K562 (cell line): ENCODE measurements around the gene KPNA1. TPM values are rescaled to one million over a fixed set of nuclear protein-coding genes. Genes with fewer than 3 reads are reported as not detected.

Source experiments
- ATAC-seq: fragments of 200-7000 bp; cut with Tn5 transposase; 3 replicates; pipeline ENCODE4 v1.9.1; 2020; ENCODE audit warnings: moderate library complexity
- BruUV-seq: library from RNA; stranded (reverse); fragments of 400-500 nt; replicated peaks from 2 replicates; lab custom pipeline; 2021; lab: Mats Ljungman, UMichigan
- CTCF ChIA-PET: fragments of 300-600 bp; formaldehyde crosslinking; extraction: SDS; loops from one replicate; lab custom pipeline; 2021; ENCODE audit warnings: low intra/inter-chr PET ratio; lab: Yijun Ruan, JAX
- POLR2A ChIA-PET: fragments of 300-600, 350-650 bp; sonication (Branson Sonifier 250); formaldehyde crosslinking; extraction: SDS; loops from one replicate; lab custom pipeline; 2021; ENCODE audit warnings: antibody characterized with exemption, inconsistent platforms; lab: Yijun Ruan, JAX
- DNase-seq, 4 experiments: peaks; one replicate each; pipeline versions ENCODE4 v3.0.0 to v3.0.0-alpha.2; 2011 to 2018; ENCODE audit warnings: low spot score in 3 of 4, mixed read lengths in 3 of 4; ENCODE audit errors: extremely low read depth in 1 of 4
- FAIRE-seq: peaks from 2 replicates; lab custom pipeline; 2011; peaks lifted over from hg19 to GRCh38; lab: Jason Lieb, UNC
- H2AFZ ChIP-seq: 2 replicates; pipeline ENCODE4 v1.6.0; 2011; ENCODE audit warnings: low read depth, low read length, control low read depth, inconsistent platforms
- H3K27ac ChIP-seq: fragments of 200-600 bp; 3 replicates; pipeline ENCODE4 v1.8.0; 2011; ENCODE audit warnings: low read depth, mild to moderate bottlenecking, control low read depth, inconsistent platforms, low read length, moderate library complexity, mixed read lengths; ENCODE audit errors: extremely low read depth
- H3K27me3 ChIP-seq, 2 experiments: fragments of 300-600 bp in 1 of 2; 2 replicates in 1 of 2; 3 replicates in 1 of 2; pipeline versions ENCODE4 v1.6.0 to v1.8.0; 2011; ENCODE audit warnings: inconsistent platforms in 2 of 2, low read length in 2 of 2, mild to moderate bottlenecking in 1 of 2, mixed read lengths in 1 of 2, moderate library complexity in 1 of 2; ENCODE audit not compliant: control insufficient read depth in 2 of 2, insufficient read depth in 2 of 2
- H3K36me3 ChIP-seq: fragments of 300-600 bp; 3 replicates; pipeline ENCODE4 v1.8.0; 2011; ENCODE audit warnings: mild to moderate bottlenecking, low read length, inconsistent platforms; ENCODE audit not compliant: control insufficient read depth, insufficient read depth
- H3K4me1 ChIP-seq, 2 experiments: fragments of 200-600 bp in 1 of 2; replicated peaks in 1 of 2; 2 replicates in 1 of 2; 3 replicates in 1 of 2; pipeline versions ENCODE4 v1.5.1 to v1.8.0; 2011; ENCODE audit warnings: inconsistent platforms in 2 of 2, low read length in 2 of 2, mild to moderate bottlenecking in 1 of 2, mixed read lengths in 1 of 2, moderate library complexity in 1 of 2; ENCODE audit not compliant: control insufficient read depth in 2 of 2, insufficient read depth in 2 of 2
- H3K4me2 ChIP-seq: 2 replicates; pipeline ENCODE4 v1.6.1; 2011; ENCODE audit warnings: low read length, control low read depth, inconsistent platforms, mixed read lengths; ENCODE audit not compliant: insufficient read depth
- H3K4me3 ChIP-seq: fragments of 200-600 bp; sonication (generic), shearing (Covaris generic); 2 replicates; pipeline ENCODE4 v1.5.1; 2016; ENCODE audit warnings: control low read depth, inconsistent platforms
- H3K79me2 ChIP-seq: fragments of 200-600 bp; 3 replicates; pipeline ENCODE4 v1.8.0; 2011; ENCODE audit warnings: low read length, inconsistent platforms; ENCODE audit not compliant: control insufficient read depth, insufficient read depth
- H3K9ac ChIP-seq, 2 experiments: 2 replicates each; pipeline versions ENCODE4 v1.6.0 to v1.6.1; 2011; ENCODE audit warnings: low read depth in 2 of 2, low read length in 2 of 2, control low read depth in 1 of 2, inconsistent platforms in 1 of 2, mild to moderate bottlenecking in 1 of 2, mixed read lengths in 1 of 2; ENCODE audit not compliant: insufficient read depth in 1 of 2
- H3K9me1 ChIP-seq: one replicate; pipeline ENCODE4 v1.6.0; 2011; ENCODE audit warnings: inconsistent platforms, mild to moderate bottlenecking, low read length, moderate library complexity; ENCODE audit not compliant: control insufficient read depth, insufficient read depth
- H3K9me3 ChIP-seq: replicated peaks from 2 replicates; pipeline ENCODE4 v1.5.1; 2011; ENCODE audit warnings: low read depth, low read length, inconsistent platforms; ENCODE audit not compliant: control insufficient read depth, insufficient read depth
- H4K20me1 ChIP-seq: replicated peaks from 2 replicates; pipeline ENCODE4 v1.6.1; 2011; ENCODE audit warnings: low read length, inconsistent platforms, mixed read lengths; ENCODE audit not compliant: control insufficient read depth, insufficient read depth
- DPF2 ChIP-seq: fragments of 450-650 bp; IDR thresholded peaks from 2 replicates; pipeline ENCODE4 v1.6.1; 2016
- ETS1 ChIP-seq: conservative IDR thresholded peaks from 2 replicates; pipeline ENCODE4 v1.6.1; 2011; ENCODE audit warnings: low read depth, mild to moderate bottlenecking, low read length; ENCODE audit not compliant: control insufficient read depth
- HCFC1 ChIP-seq: IDR thresholded peaks from 2 replicates; pipeline ENCODE4 v1.6.1; 2012; ENCODE audit warnings: low read depth, low read length, improper control_type of control experiment
- MECOM ChIP-seq: fragments of 250-450 bp; sonication (Bioruptor Pico); IDR thresholded peaks from 2 replicates; pipeline ENCODE4 v1.8.0; 2022; ENCODE audit warnings: inconsistent platforms
- MEIS2 ChIP-seq: fragments of 450-650 bp; IDR thresholded peaks from 2 replicates; pipeline ENCODE4 v1.6.1; 2014; ENCODE audit warnings: mild to moderate bottlenecking; ENCODE audit not compliant: partially characterized antibody
- MNT ChIP-seq, 2 experiments: fragments of 450-650 bp; conservative IDR thresholded peaks; 2 replicates each; pipeline ENCODE4 v1.6.1; 2017; ENCODE audit warnings: mild to moderate bottlenecking in 2 of 2, moderate library complexity in 2 of 2
- RHOXF2B ChIP-seq: fragments of 250-450 bp; sonication (Bioruptor Pico); conservative IDR thresholded peaks from 2 replicates; pipeline ENCODE4 v1.5.1; 2021
- SRSF3 ChIP-seq: fragments of 200-400 bp; formaldehyde crosslinking; IDR thresholded peaks from 2 replicates; pipeline ENCODE4 v1.6.1; 2016; ENCODE audit warnings: mild to moderate bottlenecking, low read length, moderate library complexity; ENCODE audit not compliant: insufficient read depth
- SUPT5H ChIP-seq: fragments of 450-650 bp; IDR thresholded peaks from 2 replicates; pipeline ENCODE4 v1.6.1; 2016
- TRIM28 ChIP-seq: fragments of 450-650 bp; IDR thresholded peaks from 2 replicates; pipeline ENCODE4 v1.6.1; 2017
- TSC22D4 ChIP-seq: fragments of 450-650 bp; IDR thresholded peaks from 2 replicates; pipeline ENCODE4 v1.6.1; 2016; ENCODE audit warnings: missing genetic modification characterization, missing biosample characterization, control low read depth
- ZBTB5 ChIP-seq: fragments of 450-650 bp; IDR thresholded peaks from 2 replicates; pipeline ENCODE4 v1.6.1; 2017; ENCODE audit warnings: antibody characterized with exemption
- ZNF224 ChIP-seq: sonication (generic); formaldehyde crosslinking; IDR thresholded peaks from 2 replicates; pipeline ENCODE4 v1.8.0; 2022; ENCODE audit warnings: mild to moderate bottlenecking, missing genetic modification reagents
- ZNF384 ChIP-seq: IDR thresholded peaks from 2 replicates; pipeline ENCODE4 v1.6.1; 2012; ENCODE audit warnings: low read depth, low read length, improper control_type of control experiment
- WGBS: fragments of 100-300 bp; shearing (Covaris generic); methylation state at CpG from one replicate; pipeline ENCODE4 v1.1.6; 2016; ENCODE audit warnings: low coverage, mixed read lengths; ENCODE audit not compliant: insufficient coverage; ENCODE audit errors: missing lambda C conversion rate; 5-methylcytosine and 5-hydroxymethylcytosine counted together
- in situ Hi-C: fragments of 300-500 bp; cut with MboI; formaldehyde crosslinking; loops from 4 replicates; pipeline ENCODE4 v1.15.0; 2018; ENCODE audit warnings: inconsistent platforms, mixed read lengths
- intact Hi-C: fragments of 100-400 bp; cut with micrococcal nuclease; formaldehyde crosslinking; loops from 2 replicates; pipeline ENCODE4 v1.14.2; 2022
- polyA plus RNA-seq, 8 experiments: library from polyadenylated mRNA; depleted of rRNA in 4 of 8; stranded (reverse) in 5 of 8; unstranded in 3 of 8; fragments of >200 nt; fragmentation: Nextera tagmentation in 2 of 8; fragmentation: Illumina TruSeq in 1 of 8; extraction: Ambion mirVana in 2 of 8; extraction: Trizol in 1 of 8; gene quantifications; 2 replicates each; pipeline versions ENCODE4 v1.2.1 to v1.2.3, GENCODE V29; 2011 to 2014; ENCODE audit warnings: inconsistent platforms in 1 of 8, missing spikeins in 1 of 8
- total RNA-seq, 7 experiments: library from RNA; depleted of rRNA in 6 of 7; stranded (reverse); fragments of >200 nt in 6 of 7; fragmentation: Illumina TruSeq in 2 of 7; extraction: Trizol in 2 of 7; gene quantifications; 2 replicates each; pipeline versions ENCODE4 v1.2.1 to v1.2.3, GENCODE V29; 2011 to 2021; ENCODE audit warnings: low replicate concordance in 1 of 7

KPNA1 gene
- total and polyA plus RNA-seq, 9 of the 15 experiments (the other 6 are each of a cell fraction or from before 2014, with no cell fraction given): 9.3 to 53.8 (median 33.5) TPM

DNA sequence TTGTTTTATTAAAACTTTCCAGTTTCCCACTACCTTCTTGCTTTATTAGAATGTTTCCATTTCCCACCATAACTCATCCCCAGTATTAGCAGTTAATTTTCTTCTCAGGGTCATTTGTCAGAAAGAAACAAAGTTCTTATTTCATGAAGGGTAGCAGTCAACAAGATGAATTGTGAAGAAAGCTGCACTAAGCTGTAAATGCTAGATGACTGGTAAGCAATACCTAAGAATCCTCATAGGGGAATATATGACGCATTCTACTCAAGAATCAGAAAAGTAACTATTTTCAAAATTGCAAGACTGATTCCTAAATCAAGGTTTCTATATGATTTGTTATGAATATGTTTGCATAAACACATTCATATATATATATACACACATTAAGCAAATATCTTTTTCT is 50.1 kb downstream of the KPNA1 start:
- Histone ChIP-seq H3K79me2 (peaks cover 21% of the 10 kb centered on the region), H3K9ac (no peak overlapping the region), H2AFZ (no peak overlapping the region), H3K4me1 (peaks cover 0 to 3% of the 10 kb centered on the region in 2 experiments; a peak in 1 of 5 replicates), H3K4me3 (no peak overlapping the region), H3K9me1 (no peaks in the 10 kb centered on the region), H3K4me2 (no peak overlapping the region), H4K20me1 (peaks cover 3% of the 10 kb centered on the region; the same call in 1 of the 2 replicates), H3K36me3 (peaks cover 54% of the 10 kb centered on the region), H3K27me3 (no peaks in the 10 kb centered on the region), H3K9me3 (no peaks in the 10 kb centered on the region), H3K27ac (no peak overlapping the region)
- ChIA-PET POLR2A (no interaction called here), CTCF (no interaction called here)
- in situ Hi-C loops: no loop called here
- intact Hi-C loops: no loop called here
- FAIRE-seq (no peak), ATAC-seq (no peak), DNase-seq (no peak)
- TF ChIP-seq ETS1 (no peak), RHOXF2B (CRISPR knock-in tag) (no peak), TRIM28 (no peak), ZNF384 (no peak)
- BruUV-seq: no TSS peak
- 100% methylated on average over 1 of the region's 1 CpG for WGBS

DNA sequence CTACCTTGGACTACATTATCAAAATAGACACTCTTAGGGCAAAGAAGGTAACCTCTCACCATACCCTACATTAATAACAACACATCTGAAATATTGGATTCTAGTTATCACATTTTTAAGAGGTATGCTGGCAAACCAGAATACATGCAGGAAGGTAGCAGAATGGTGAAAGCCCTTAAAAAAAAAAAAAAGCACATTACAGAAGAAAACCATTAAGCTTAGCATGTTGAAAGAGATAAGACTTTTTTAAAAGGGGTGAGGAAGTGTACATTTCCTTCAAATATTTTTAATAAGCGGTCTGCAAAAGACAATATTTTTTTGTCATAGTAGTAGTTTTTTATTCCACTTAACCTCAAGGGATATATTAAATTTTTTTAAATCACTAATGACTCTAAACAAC is 52.3 kb downstream of the KPNA1 start:
- 100% methylated on average over 1 of the region's 1 CpG for WGBS
- peaks cover 76% of the 10 kb centered on the region for H3K36me3 ChIP-seq
- no peaks in the 10 kb centered on the region for H3K27me3 ChIP-seq
- no peak overlapping the region for H3K9ac ChIP-seq
- H3K79me2 ChIP-seq: no peaks in the 10 kb centered on the region; the same call in 2 of the 3 replicates
- H3K27ac ChIP-seq: no peak overlapping the region
- H3K4me2 ChIP-seq: no peak overlapping the region
- no peak overlapping the region for H2AFZ ChIP-seq
- POLR2A ChIA-PET: no interaction called here
- H3K4me3 ChIP-seq: no peak overlapping the region
- H4K20me1 ChIP-seq: no peaks in the 10 kb centered on the region
- no peak for ATAC-seq
- no peak for FAIRE-seq
- no peak for DNase-seq
- no peaks in the 10 kb centered on the region for H3K4me1 ChIP-seq
- intact Hi-C loops (no loop called here), in situ Hi-C loops (no loop called here)
- H3K9me1 ChIP-seq: no peaks in the 10 kb centered on the region
- CTCF ChIA-PET: no interaction called here
- no peaks in the 10 kb centered on the region for H3K9me3 ChIP-seq
- BruUV-seq: no TSS peak
- TF ChIP-seq MEIS2 (no peak), SRSF3 (no peak), TSC22D4 (tag) (no peak), SUPT5H (no peak), MECOM (CRISPR knock-in tag) (no peak), MNT (conservative IDR thresholded peaks at IDR 0.05) (no peak), ZNF224 (CRISPR knock-in tag) (no peak), ZBTB5 (no peak), HCFC1 (no peak), DPF2 (no peak)
